HG03280 (cell line): ENCODE results near the gene PDE8A.
"Not testable (repeated sequence)": the region's sequence is repeated elsewhere in the genome, so short reads cannot be mapped to it uniquely, and the experiment has no call there.

ENCODE experiments used
- ATAC-seq: cut with Tn5 transposase; IDR thresholded peaks from one replicate; pipeline ENCODE4 v1.9.1; 2021; ENCODE audit warnings: mild to moderate bottlenecking, moderate library complexity; ENCODE audit not compliant: unreplicated experiment

Gene PDE8A

GRCh38 chr15:84960391-84961113 is 21.1 kb upstream of the PDE8A start:
- no peak for ATAC-seq

GRCh38 chr15:84961114-84961452 is 20.6 kb upstream of the PDE8A start:
- ATAC-seq: no peak

GRCh38 chr15:84961707-84962106 is 19.9 kb upstream of the PDE8A start:
- ATAC-seq: no peak

GRCh38 chr15:84962955-84963354 is 18.7 kb upstream of the PDE8A start:
- ATAC-seq: no peak

- no peak for ATAC-seq
Measured at GRCh38 chr15:84967380-84967779, 14.3 kb upstream of the PDE8A start.

- ATAC-seq: no peak
Measured at GRCh38 chr15:84968301-84968700, 13.4 kb upstream of the PDE8A start.

GRCh38 chr15:84969257-84969656 is 12.4 kb upstream of the PDE8A start:
- ATAC-seq: no peak

- no peak for ATAC-seq
Measured at GRCh38 chr15:84970843-84971242, 10.8 kb upstream of the PDE8A start.

GRCh38 chr15:84973492-84974460 is 7.9 kb upstream of the PDE8A start:
- no peak for ATAC-seq

- no peak for ATAC-seq
Measured at GRCh38 chr15:84975871-84976351, 5.7 kb upstream of the PDE8A start.

GRCh38 chr15:84976746-84977345 is 4.8 kb upstream of the PDE8A start:
- no peak for ATAC-seq

- no peak for ATAC-seq
Measured at GRCh38 chr15:84979651-84980050, 2.0 kb upstream of the PDE8A start.

GRCh38 chr15:84980196-84981053 is 1.2 kb upstream of the PDE8A start:
- peak; percentile 52 for ATAC-seq

- ATAC-seq: peak; percentile 67
Measured at GRCh38 chr15:84981054-84981710, 474 bp upstream of the PDE8A start.

GRCh38 chr15:84982301-84982920 is 755 bp downstream of the PDE8A start:
- no peak for ATAC-seq

GRCh38 chr15:84983294-84983693 is 1.6 kb downstream of the PDE8A start:
- no peak for ATAC-seq

- ATAC-seq: no peak
Measured at GRCh38 chr15:84983711-84984110, 2.1 kb downstream of the PDE8A start.

GRCh38 chr15:84985158-84985557 is 3.5 kb downstream of the PDE8A start:
- ATAC-seq: no peak

- not testable (repeated sequence) for ATAC-seq
Measured at GRCh38 chr15:84987351-84987750, 5.7 kb downstream of the PDE8A start.
